Right lobe of liver (tissue), 6 donors: Measurements from ENCODE around the gene JCAD. TPM values are rescaled to one million over a fixed set of nuclear protein-coding genes. Genes with fewer than 3 reads are reported as not detected.

Experiments
- ATAC-seq, 4 donors: fragments of 200-7000 bp; cut with Tn5 transposase; one replicate each; pipeline ENCODE4 v1.9.1; 2020; ENCODE audit warnings: mild to moderate bottlenecking in 4 of 4, moderate library complexity in 4 of 4
- DNase-seq, 3 donors: peaks; one replicate each; pipeline ENCODE4 v3.0.0-alpha.2; 2020
- H3K27ac ChIP-seq, 3 donors: fragments of 200-600 bp; one replicate each; pipeline ENCODE4 v1.8.0; 2022
- H3K27me3 ChIP-seq, 2 donors: fragments of 200-600 bp; one replicate each; pipeline ENCODE4 v1.8.0; 2022
- H3K36me3 ChIP-seq, 4 donors: fragments of 200-600 bp; sonication (generic) in 1 of 4; one replicate each; pipeline versions ENCODE4 v1.5.1 to v1.8.0; 2017 to 2022; ENCODE audit warnings: control low read depth in 1 of 4
- H3K4me1 ChIP-seq, 4 donors: fragments of 200-600 bp; sonication (generic) in 1 of 4; one replicate each; pipeline versions ENCODE4 v1.5.1 to v1.8.0; 2017 to 2022; ENCODE audit warnings: control low read depth in 1 of 4
- H3K4me3 ChIP-seq, 3 donors: fragments of 200-600 bp; one replicate each; pipeline ENCODE4 v1.8.0; 2022
- H3K9me3 ChIP-seq, 4 donors: fragments of 200-600 bp; sonication (generic) in 1 of 4; one replicate each; pipeline versions ENCODE4 v1.5.1 to v1.8.0; 2017 to 2022; ENCODE audit warnings: control low read depth in 1 of 4
- CTCF ChIP-seq, 4 donors: fragments of 200-600 bp in 3 of 4; fragments of 450-650 bp in 1 of 4; IDR thresholded peaks; one replicate each; pipeline versions ENCODE4 v1.5.1 to v1.8.0; 2016 to 2022; ENCODE audit warnings: antibody characterized with exemption in 4 of 4, mild to moderate bottlenecking in 2 of 4
- POLR2A ChIP-seq: fragments of 450-650 bp; IDR thresholded peaks from one replicate; pipeline ENCODE4 v1.6.1; 2017; ENCODE audit warnings: antibody characterized with exemption, mild to moderate bottlenecking
- WGBS: methylation state at CpG from one replicate; pipeline ENCODE4 v1.1.6; 2018; ENCODE audit warnings: low coverage, low lambda C conversion rate; ENCODE audit not compliant: insufficient coverage; ENCODE audit errors: missing lambda C conversion rate; 5-methylcytosine and 5-hydroxymethylcytosine counted together
- intact Hi-C, 2 donors: fragments of 100-400 bp; cut with DNase I; formaldehyde crosslinking; loops; one replicate each; pipeline versions ENCODE4 v1.11.2 to v1.14.1; 2022
- total RNA-seq, 6 experiments: library from RNA; depleted of rRNA in 2 of 6; stranded (reverse); fragments of >200 nt in 2 of 6; fragmentation: NEBNext Ultra II Directional in 3 of 6; extraction: Animal tissue kit (Norgen Biotek cat#: 25700) in 3 of 6; gene quantifications; one replicate each; pipeline versions ENCODE4 v1.1.0 to v1.2.4, GENCODE V29; 2016 to 2023
- donor health status: DM: no; HTN: yes; CAD: no.
- donor health status: DM: no; HTN: no; CAD: no.
- donor health status: DM: no; HTN: no; CAD: no.
- donor health status: DM: no; HTN: yes; CAD: no.
- donor health status: DM: no; HTN: yes; CAD: no.

The JCAD gene
- total RNA-seq, 6 experiments from 2014 or later: 1.4 to 3.7 (median 2.0) TPM

GRCh38 chr10:30043476-30044270, 15.7 kb downstream of the JCAD start:
- TF ChIP-seq POLR2A: no peak
- TF ChIP-seq CTCF (IDR thresholded peaks at IDR 0.05): no peak
- Histone ChIP-seq H3K4me1 (no peaks in the 10 kb centered on the region), H3K27me3 (no peaks in the 10 kb centered on the region), H3K9me3 (no peaks in the 10 kb centered on the region), H3K4me3 (no peak overlapping the region), H3K36me3 (no peaks in the 10 kb centered on the region), H3K27ac (no peak overlapping the region)
- DNase-seq (no peak), ATAC-seq (peak in 1 of 4 donors; percentile 13)
- WGBS: 27% methylated on average over 2 of the region's 5 CpGs
- intact Hi-C loops: no loop called here

- no peaks in the 10 kb centered on the region for H3K4me1 ChIP-seq
- 93% methylated on average over 3 of the region's 3 CpGs for WGBS
- no peaks in the 10 kb centered on the region for H3K27me3 ChIP-seq
- no peaks in the 10 kb centered on the region for H3K9me3 ChIP-seq
- intact Hi-C loops: no loop called here
- ATAC-seq: no peak
- H3K4me3 ChIP-seq: no peak overlapping the region
- TF ChIP-seq CTCF (IDR thresholded peaks at IDR 0.05) (no peak), POLR2A (no peak)
- no peaks in the 10 kb centered on the region for H3K36me3 ChIP-seq
- no peak for DNase-seq
- H3K27ac ChIP-seq: no peak overlapping the region
Measured at GRCh38 chr10:30042820-30043219, 16.6 kb downstream of the JCAD start.

GRCh38 chr10:30041196-30042105, 17.9 kb downstream of the JCAD start:
- 46% methylated on average over 8 of the region's 8 CpGs for WGBS
- H3K4me1 ChIP-seq: no peaks in the 10 kb centered on the region
- peak overlapping the region in 1 of 3 donors; percentile 28 for H3K27ac ChIP-seq
- DNase-seq: no peak
- no peak overlapping the region for H3K4me3 ChIP-seq
- intact Hi-C loops: no loop called here
- peak; percentile 54 to 80 (median 56) for ATAC-seq
- no peaks in the 10 kb centered on the region for H3K9me3 ChIP-seq
- TF ChIP-seq CTCF (IDR thresholded peaks at IDR 0.05) (no peak), POLR2A (no peak)
- no peaks in the 10 kb centered on the region for H3K36me3 ChIP-seq
- no peaks in the 10 kb centered on the region for H3K27me3 ChIP-seq

- H3K36me3 ChIP-seq: no peaks in the 10 kb centered on the region
- intact Hi-C loops: no loop called here
- WGBS: no CpG with 5 or more reads among the region's 8 CpGs
- H3K27ac ChIP-seq: no peak overlapping the region
- H3K4me3 ChIP-seq: no peak overlapping the region
- no peak for TF ChIP-seq CTCF (IDR thresholded peaks at IDR 0.05)
- TF ChIP-seq POLR2A: no peak
- no peaks in the 10 kb centered on the region for H3K9me3 ChIP-seq
- no peak for ATAC-seq
- no peaks in the 10 kb centered on the region for H3K27me3 ChIP-seq
- H3K4me1 ChIP-seq: no peaks in the 10 kb centered on the region
- DNase-seq: no peak
Measured at GRCh38 chr10:30040597-30040996, 18.8 kb downstream of the JCAD start.
